A673 (cell line): Measurements from ENCODE around the gene CAMK1D. TPM values are rescaled to one million over a fixed set of nuclear protein-coding genes. Genes with fewer than 3 reads are reported as not detected.

ENCODE experiments used
- BruUV-seq: library from RNA; stranded (reverse); fragments of 400-500 nt; replicated peaks from 2 replicates; lab custom pipeline; 2021; lab: Mats Ljungman, UMichigan
- CTCF ChIA-PET: fragments of 300-600 bp; sonication (Branson Sonifier 250); formaldehyde crosslinking; loops from one replicate; lab custom pipeline; 2022; ENCODE audit warnings: antibody characterized with exemption; lab: Charles Lee
- POLR2A ChIA-PET: fragments of 300-600 bp; sonication (Branson Sonifier 250); formaldehyde crosslinking; loops from one replicate; lab custom pipeline; 2022; ENCODE audit warnings: antibody characterized with exemption; ENCODE audit not compliant: low non-redundant PET; lab: Charles Lee
- DNase-seq: peaks from one replicate; pipeline ENCODE4 v3.0.0-alpha.2; 2015; ENCODE audit warnings: low spot score
- H3K27ac ChIP-seq: fragments of 200-600 bp; sonication (generic); 2 replicates; pipeline ENCODE4 v1.5.1; 2016; ENCODE audit warnings: mixed run types, low read depth, mild to moderate bottlenecking, mixed read lengths, antibody characterized with exemption, low read length; ENCODE audit not compliant: poor library complexity, severe bottlenecking
- H3K27me3 ChIP-seq: fragments of 200-600 bp; sonication (generic); replicated peaks from 2 replicates; pipeline ENCODE4 v1.6.1; 2017; ENCODE audit warnings: mixed run types, low read depth, mild to moderate bottlenecking, mixed read lengths, antibody characterized with exemption, low read length; ENCODE audit not compliant: insufficient read depth, poor library complexity
- H3K36me3 ChIP-seq: fragments of 200-600 bp; sonication (generic); 2 replicates; pipeline ENCODE4 v1.6.1; 2016; ENCODE audit warnings: mixed run types, mild to moderate bottlenecking, mixed read lengths, antibody characterized with exemption, low read length; ENCODE audit not compliant: insufficient read depth, poor library complexity, severe bottlenecking
- H3K4me1 ChIP-seq: fragments of 200-600 bp; sonication (generic); 2 replicates; pipeline ENCODE4 v1.6.1; 2017; ENCODE audit warnings: mixed run types, mild to moderate bottlenecking, mixed read lengths, antibody characterized with exemption, low read length; ENCODE audit not compliant: insufficient read depth, poor library complexity, severe bottlenecking
- H3K4me3 ChIP-seq: fragments of 200-600 bp; sonication (generic); 2 replicates; pipeline ENCODE4 v1.5.1; 2016; ENCODE audit warnings: low read depth, mixed run types, mild to moderate bottlenecking, mixed read lengths, low read length; ENCODE audit not compliant: poor library complexity, severe bottlenecking
- H3K9me3 ChIP-seq: fragments of 200-600 bp; sonication (generic); 2 replicates; pipeline ENCODE4 v1.6.1; 2016; ENCODE audit warnings: mixed run types, low read depth, mild to moderate bottlenecking, mixed read lengths, antibody characterized with exemption, low read length; ENCODE audit not compliant: poor library complexity, severe bottlenecking
- EZH2 ChIP-seq: fragments of 200-600 bp; sonication (generic); IDR thresholded peaks from 2 replicates; pipeline ENCODE4 v1.6.1; 2017; ENCODE audit warnings: borderline replicate concordance, low read depth, mild to moderate bottlenecking, mixed read lengths, antibody characterized with exemption, low read length; ENCODE audit not compliant: poor library complexity, severe bottlenecking
- intact Hi-C: fragments of 100-400 bp; cut with micrococcal nuclease; formaldehyde crosslinking; loops from one replicate; pipeline ENCODE4 v1.10.0; 2022; ENCODE audit not compliant: unreplicated experiment
- total RNA-seq: library from RNA; stranded (reverse); gene quantifications from 2 replicates; pipeline ENCODE4 v1.2.3, GENCODE V29; 2021
- TF ChIP-seq, protein P1 (sequence below): fragments of 300-800, 200-600 bp; sonication (generic); conservative IDR thresholded peaks from 2 replicates; pipeline ENCODE4 v1.5.1; 2017; ENCODE audit warnings: low read depth, mild to moderate bottlenecking, antibody characterized with exemption, low read length, moderate library complexity, mixed read lengths

Gene CAMK1D
- total RNA-seq, 1 experiment from 2014 or later, result 23.7 TPM

DNA sequence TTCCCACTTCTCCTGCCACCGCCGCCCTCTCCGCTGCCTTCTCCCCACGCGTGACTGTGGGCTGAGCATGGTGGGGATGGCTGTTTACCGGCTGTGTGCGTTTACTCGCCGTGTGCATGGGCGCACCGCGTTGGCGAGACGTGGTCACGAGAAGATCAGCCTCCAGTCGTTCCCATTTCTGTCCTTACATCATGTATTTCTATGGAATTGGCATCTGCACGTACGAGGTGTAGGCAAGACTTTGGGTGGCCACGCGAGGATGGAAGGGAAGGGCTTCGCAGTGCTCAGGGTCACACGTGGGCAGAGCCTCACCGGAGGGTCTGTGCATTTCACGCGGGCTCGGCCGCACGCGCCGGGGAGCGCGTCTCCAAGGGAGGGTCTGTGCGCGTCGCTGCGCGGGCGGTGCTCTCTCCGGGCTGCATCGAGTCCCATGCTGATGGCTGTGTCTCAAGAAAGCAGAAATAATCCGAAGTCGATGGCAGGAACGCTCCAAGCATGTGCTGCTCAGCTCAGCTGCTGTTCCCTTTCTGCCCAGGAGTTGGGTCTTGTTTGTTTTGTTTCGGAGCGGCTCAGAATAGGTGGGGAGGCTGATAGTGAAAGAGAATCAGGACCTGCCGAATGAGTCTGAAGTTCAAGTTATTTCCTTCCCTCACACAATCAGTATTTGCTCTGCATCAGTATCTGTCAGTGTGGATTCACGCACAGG lies 973 bp downstream of the CAMK1D start:
- ChIA-PET CTCF (interaction anchor here (1.4 kb wide), 1 partner anchor 361 kb away, joined by 3 read pairs; no protein-coding TSS in a partner anchor), POLR2A (no interaction called here)
- H3K9me3 ChIP-seq, result no peaks in the 10 kb centered on the region
- H3K4me1 ChIP-seq, result peaks cover 19% of the 10 kb centered on the region
- DNase-seq, result peak; percentile 67
- intact Hi-C loops, result loop anchor here (10.0 kb wide), 1 partner anchor 184 kb away; no protein-coding TSS in a partner anchor
- H3K27me3 ChIP-seq, result no peaks in the 10 kb centered on the region
- H3K4me3 ChIP-seq, result peak overlapping the region; percentile 98
- TSS peak; percentile 33 for BruUV-seq
- H3K27ac ChIP-seq, result peak overlapping the region; percentile 80
- TF ChIP-seq, protein P1, sequence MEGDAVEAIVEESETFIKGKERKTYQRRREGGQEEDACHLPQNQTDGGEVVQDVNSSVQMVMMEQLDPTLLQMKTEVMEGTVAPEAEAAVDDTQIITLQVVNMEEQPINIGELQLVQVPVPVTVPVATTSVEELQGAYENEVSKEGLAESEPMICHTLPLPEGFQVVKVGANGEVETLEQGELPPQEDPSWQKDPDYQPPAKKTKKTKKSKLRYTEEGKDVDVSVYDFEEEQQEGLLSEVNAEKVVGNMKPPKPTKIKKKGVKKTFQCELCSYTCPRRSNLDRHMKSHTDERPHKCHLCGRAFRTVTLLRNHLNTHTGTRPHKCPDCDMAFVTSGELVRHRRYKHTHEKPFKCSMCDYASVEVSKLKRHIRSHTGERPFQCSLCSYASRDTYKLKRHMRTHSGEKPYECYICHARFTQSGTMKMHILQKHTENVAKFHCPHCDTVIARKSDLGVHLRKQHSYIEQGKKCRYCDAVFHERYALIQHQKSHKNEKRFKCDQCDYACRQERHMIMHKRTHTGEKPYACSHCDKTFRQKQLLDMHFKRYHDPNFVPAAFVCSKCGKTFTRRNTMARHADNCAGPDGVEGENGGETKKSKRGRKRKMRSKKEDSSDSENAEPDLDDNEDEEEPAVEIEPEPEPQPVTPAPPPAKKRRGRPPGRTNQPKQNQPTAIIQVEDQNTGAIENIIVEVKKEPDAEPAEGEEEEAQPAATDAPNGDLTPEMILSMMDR, result no peak
- no peak for TF ChIP-seq EZH2
- H3K36me3 ChIP-seq, result no peaks in the 10 kb centered on the region

DNA sequence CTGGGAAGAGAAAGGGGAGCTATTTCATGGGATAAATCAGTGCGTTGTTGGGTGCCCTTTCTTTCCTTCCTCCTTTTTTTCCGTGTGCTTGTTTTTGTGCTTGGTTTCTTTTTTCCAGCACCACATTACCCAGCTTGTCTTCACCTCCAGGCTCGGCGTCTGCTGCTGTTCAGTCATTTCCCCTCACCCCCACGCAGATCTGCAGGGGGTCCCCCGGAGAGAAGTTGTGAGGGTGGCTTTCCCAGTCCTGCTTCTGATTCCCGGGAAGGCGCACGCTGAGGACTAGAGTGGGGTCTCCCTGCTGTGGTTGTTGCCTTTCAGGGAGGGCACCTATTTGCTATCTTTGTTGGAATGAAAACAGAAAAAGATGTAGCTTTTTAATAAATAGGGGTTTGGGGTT lies 1.6 kb downstream of the CAMK1D start:
- ChIA-PET POLR2A (no interaction called here), CTCF (interaction anchor here (1.4 kb wide), 1 partner anchor 361 kb away, joined by 3 read pairs; no protein-coding TSS in a partner anchor)
- H3K27me3 ChIP-seq, result no peaks in the 10 kb centered on the region
- peak; percentile 60 for DNase-seq
- H3K27ac ChIP-seq, result no peak overlapping the region
- intact Hi-C loops, result loop anchor here (10.0 kb wide), 1 partner anchor 184 kb away; no protein-coding TSS in a partner anchor
- TF ChIP-seq, protein P1, result no peak
- no peak for TF ChIP-seq EZH2
- H3K9me3 ChIP-seq, result no peaks in the 10 kb centered on the region
- peaks cover 19% of the 10 kb centered on the region for H3K4me1 ChIP-seq
- no peaks in the 10 kb centered on the region for H3K36me3 ChIP-seq
- peak overlapping the region; percentile 98 for H3K4me3 ChIP-seq
- no TSS peak for BruUV-seq

DNA sequence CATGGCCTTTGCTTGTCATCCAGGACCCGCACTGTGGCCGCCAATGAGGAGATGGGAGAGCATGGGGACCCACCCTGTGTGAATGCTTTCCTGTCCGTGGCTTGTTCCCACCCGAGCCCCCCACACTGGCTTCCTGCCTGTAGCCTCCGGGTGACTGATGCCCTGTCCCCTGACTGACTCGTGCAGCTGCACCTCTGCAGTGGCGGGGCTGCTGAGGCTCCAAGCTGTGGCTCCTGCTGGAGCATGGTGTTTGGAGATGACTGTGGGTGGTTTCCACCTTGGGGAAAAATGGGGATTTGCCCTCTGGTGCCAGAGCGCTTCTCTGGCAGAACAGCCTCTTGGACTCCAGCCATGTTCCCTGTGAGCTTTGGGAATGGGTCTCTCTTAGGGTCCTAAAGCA lies 2.1 kb downstream of the CAMK1D start:
- Histone ChIP-seq H3K27ac (no peak overlapping the region), H3K9me3 (no peaks in the 10 kb centered on the region), H3K4me1 (peaks cover 19% of the 10 kb centered on the region), H3K36me3 (no peaks in the 10 kb centered on the region), H3K27me3 (no peaks in the 10 kb centered on the region), H3K4me3 (peak overlapping the region; percentile 98)
- DNase-seq, result no peak
- TF ChIP-seq, protein P1, result no peak
- no peak for TF ChIP-seq EZH2
- no TSS peak for BruUV-seq
- CTCF ChIA-PET, result interaction anchor here (1.4 kb wide), 1 partner anchor 360 kb away, joined by 3 read pairs; no protein-coding TSS in a partner anchor
- POLR2A ChIA-PET, result no interaction called here
- intact Hi-C loops, result loop anchor here (10.0 kb wide), 1 partner anchor 183 kb away; no protein-coding TSS in a partner anchor
